GM21825 (cell line): ENCODE data around the gene MACF1.
A peak's percentile ranks its signal among the peaks of the same experiment; 100 is the strongest.
"Not testable (repeated sequence)": the region's sequence is repeated elsewhere in the genome, so short reads cannot be mapped to it uniquely, and the experiment has no call there.

ENCODE experiments used
- ATAC-seq: cut with Tn5 transposase; IDR thresholded peaks from one replicate; pipeline ENCODE4 v1.9.1; 2021; ENCODE audit warnings: mild to moderate bottlenecking, moderate library complexity; ENCODE audit not compliant: unreplicated experiment

MACF1 gene

DNA sequence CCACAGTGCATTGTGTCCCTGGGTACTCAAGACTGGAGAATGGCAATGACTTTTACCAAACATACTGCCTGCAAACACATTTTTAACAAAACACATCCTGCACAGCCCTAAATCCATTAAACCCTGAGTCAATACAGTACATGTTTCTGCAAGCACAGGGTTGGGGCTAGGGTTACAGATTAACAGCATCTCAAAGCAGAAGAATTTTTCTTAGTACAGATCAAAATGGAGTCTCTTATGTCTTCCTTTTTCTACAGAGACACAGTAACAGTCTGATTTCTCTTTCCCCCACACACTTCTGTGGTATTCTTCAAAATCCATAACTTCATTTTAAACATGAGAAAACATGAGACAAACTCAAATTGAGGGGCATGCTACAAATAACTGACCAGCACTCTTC is 300.8 kb downstream of the MACF1 start:
- ATAC-seq = no peak

DNA sequence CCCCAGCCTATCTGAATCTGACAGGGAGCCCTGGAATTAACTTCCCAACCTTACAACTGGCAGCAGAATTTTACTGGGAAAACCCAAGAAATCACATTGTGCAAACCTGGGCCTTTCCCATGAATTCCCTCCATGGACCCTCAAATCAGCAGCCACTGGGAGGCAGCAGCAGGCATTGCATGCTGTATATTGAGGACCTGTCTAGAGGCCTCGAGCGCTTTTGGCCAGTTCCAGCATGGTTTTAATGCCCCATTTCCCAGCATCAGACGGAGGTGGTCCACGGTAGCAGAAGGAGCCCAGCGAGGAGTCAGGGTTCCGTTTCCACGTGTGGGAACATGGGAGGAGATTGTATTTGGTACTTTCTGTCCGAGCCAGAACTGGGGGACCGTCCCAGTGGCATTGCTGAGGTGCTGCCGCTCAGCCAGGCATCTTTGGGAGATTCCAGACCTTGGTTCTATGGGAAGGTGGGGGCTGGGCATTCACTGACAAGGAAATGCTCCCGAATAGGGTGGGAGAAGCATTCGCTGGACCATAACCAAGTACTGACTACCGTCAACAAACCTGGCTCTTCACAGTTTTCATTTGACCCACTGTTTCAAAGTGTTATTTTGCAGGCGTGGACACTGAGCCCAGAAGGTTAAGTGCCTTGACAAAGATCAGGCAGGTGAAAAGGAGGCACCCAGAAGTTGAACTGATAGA is 302.9 kb downstream of the MACF1 start:
- ATAC-seq = no peak

DNA sequence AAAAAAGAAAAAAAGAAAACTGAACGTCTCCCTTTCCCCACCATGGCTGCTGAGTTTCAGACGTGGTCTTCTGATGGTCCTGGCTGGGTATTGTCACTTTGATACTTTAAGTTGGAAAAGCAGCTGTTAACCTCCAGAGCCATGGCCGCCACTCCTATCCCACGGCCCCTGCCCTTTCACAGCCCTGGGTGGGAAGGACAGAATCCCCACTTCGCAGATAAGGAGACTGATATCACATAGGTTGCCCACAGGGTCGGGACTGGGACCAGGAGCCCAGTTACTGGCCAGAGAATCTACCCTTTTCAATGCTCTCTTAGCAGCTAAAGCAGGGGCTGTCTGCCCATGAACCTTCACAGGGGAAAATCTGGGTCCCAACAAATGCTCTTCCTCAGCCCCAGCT is 303.8 kb downstream of the MACF1 start:
- ATAC-seq = no peak

GRCh38 chr1:39508857-39509305 is 304.4 kb downstream of the MACF1 start:
- peak; percentile 11 for ATAC-seq

GRCh38 chr1:39509360-39510009 is 305.0 kb downstream of the MACF1 start:
- peak; percentile 68 for ATAC-seq

DNA sequence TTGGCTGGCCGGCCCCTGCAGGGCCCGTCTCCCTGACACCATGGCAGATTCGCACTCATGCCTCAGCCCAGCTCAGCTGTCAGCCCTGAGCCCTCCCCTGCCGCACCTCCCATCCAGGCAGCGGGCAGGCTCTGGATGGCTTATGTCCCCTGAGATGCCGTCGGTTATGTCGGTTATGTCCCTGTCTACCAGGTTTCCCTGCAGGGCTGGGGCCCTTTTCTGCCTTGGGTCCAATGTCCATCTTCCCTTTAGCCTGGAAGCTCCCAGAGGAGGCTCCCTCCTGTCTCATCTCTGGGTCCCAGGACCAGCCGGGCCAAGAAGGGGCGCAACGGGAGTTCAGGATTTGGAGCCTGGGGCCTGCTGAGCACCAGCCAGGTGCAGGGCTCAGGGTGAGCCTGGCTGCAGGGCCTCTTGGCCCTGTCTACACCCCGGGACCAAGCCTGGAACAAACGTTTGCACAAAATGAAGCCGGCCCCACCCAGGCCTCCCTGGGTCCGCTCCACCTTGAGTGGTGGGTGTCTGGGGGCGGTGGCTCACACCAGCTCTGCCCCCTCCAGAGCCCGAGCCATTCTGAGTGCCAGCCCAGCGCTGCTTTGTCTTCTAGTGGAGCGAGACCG is 306.2 kb downstream of the MACF1 start:
- not testable (repeated sequence) for ATAC-seq

DNA sequence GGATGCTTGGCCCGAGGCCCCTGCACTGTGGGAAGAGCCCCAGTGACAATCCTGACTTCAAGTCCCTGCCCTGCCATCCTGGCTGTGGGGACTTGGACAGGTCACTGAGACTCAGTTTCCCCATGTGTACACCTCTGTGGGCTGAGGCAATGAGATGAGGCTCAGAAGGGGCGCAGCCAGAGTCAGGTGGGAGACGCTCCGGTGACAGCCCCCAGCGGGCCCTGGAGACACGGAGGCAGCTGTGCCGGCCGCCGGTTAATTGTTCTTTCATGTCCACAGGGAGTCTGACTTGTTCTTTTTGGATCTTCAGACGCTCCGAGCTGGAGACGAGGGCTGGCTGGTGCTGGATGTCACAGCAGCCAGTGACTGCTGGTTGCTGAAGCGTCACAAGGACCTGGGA is 307.0 kb downstream of the MACF1 start:
- ATAC-seq = not testable (repeated sequence)

DNA sequence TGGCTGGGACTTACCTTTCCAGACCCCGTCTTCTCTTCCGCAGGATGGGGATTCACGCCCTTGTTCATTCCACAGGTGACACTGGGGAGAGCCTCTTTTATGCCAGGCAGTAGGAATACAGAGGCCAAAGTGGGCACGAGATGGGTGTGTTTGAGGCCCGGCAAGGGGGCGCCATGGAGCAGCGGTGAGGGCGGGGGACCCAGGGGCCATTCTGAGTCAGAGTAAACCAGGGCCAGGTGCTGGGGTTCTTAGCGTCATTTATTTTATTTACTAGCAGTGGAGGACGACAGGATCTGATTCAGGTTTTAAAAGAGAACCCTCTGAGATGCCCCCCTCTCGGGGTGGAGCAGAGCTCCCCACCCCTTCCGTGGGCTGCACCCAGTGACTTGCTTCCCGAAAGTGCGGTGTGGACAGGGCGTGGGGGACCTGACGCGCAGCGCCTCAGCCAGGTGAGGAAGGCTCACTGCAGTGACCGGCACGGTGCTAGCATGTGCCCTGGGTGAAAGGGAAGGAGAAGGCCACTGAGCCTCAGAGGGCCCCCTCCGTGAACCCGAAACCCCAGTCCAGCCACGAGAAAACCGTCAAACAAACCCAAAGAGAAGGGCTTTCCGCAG is 307.8 kb downstream of the MACF1 start:
- not testable (repeated sequence) for ATAC-seq

DNA sequence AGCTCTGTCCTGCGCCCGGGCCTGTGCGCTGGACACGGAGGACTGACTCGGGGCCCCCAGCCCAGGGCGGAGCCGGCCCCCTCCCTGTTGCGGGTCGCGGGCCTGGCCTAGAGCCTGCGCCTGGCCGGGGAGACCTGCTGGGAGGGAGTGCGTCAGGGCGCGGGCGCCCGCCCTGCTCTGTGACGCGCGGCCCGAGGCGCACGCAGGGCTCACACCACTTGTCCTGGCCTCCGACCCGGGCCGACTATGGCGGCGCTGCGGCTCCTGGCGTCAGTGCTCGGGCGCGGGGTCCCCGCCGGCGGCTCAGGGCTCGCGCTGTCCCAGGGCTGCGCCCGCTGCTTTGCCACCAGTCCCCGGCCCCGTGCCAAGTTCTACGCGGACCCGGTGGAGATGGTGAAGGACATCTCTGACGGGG is 310.2 kb downstream of the MACF1 start:
- ATAC-seq = not testable (repeated sequence)

GRCh38 chr1:39515131-39516086 is 310.9 kb downstream of the MACF1 start:
- not testable (repeated sequence) for ATAC-seq

DNA sequence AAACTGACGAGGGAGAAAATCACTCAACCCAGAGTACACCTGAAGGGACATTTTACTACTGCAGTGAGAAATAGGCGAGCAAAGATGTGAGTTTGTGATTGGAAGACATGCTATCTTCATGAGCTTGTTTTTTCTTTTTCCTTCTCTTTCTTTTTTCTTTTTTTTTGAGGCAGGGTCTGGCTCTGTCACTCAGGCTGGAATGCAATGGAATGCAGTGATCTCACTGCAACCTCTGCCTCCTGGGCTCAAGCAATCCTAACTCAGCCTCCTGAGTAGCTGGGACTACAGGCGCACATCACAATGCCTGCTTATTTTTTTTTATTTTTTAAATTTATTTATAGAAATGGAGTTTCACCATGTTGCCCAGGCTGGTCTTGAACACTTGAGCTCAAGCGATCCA is 312.3 kb downstream of the MACF1 start:
- not testable (repeated sequence) for ATAC-seq

DNA sequence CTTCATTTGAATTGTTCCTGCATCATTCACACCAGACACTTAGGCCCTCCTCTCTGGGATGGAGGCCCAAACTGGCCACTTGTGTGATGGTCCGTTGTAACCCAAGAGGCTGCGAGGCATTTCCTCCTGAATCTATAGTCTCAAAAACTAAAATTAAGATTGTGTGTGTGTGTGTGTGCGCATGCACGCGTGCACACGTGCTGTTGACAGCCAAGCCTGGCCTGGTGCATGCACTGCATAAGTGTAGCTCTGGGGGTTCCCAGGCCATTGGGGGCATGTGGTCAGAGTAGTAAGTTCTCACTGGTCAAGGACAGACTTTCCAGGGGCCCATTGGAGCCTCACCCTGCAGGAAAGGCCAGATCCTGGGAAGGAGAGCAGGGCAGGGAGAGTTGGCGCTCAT is 313.4 kb downstream of the MACF1 start:
- ATAC-seq = not testable (repeated sequence)

- not testable (repeated sequence) for ATAC-seq
Measured at GRCh38 chr1:39519376-39519775, 314.9 kb downstream of the MACF1 start.

DNA sequence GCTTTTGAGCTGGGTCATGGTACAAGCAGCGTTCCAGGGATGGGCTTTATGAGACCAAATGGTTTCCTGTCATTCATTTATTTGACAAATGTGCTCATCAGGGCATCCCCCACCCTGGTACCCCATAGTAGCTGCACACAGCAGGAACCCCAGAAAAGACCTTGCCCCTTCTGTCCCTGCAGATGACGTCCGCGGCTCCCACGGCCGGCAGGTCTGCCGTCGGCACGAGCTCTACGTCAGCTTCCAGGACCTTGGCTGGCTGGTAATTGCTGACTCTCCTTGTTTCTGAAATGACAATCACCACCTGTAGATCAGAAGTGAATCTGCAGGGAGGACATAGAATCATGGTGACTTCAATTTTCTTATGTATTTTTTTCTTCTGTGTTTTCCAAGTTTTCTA is 317.7 kb downstream of the MACF1 start:
- ATAC-seq = not testable (repeated sequence)

DNA sequence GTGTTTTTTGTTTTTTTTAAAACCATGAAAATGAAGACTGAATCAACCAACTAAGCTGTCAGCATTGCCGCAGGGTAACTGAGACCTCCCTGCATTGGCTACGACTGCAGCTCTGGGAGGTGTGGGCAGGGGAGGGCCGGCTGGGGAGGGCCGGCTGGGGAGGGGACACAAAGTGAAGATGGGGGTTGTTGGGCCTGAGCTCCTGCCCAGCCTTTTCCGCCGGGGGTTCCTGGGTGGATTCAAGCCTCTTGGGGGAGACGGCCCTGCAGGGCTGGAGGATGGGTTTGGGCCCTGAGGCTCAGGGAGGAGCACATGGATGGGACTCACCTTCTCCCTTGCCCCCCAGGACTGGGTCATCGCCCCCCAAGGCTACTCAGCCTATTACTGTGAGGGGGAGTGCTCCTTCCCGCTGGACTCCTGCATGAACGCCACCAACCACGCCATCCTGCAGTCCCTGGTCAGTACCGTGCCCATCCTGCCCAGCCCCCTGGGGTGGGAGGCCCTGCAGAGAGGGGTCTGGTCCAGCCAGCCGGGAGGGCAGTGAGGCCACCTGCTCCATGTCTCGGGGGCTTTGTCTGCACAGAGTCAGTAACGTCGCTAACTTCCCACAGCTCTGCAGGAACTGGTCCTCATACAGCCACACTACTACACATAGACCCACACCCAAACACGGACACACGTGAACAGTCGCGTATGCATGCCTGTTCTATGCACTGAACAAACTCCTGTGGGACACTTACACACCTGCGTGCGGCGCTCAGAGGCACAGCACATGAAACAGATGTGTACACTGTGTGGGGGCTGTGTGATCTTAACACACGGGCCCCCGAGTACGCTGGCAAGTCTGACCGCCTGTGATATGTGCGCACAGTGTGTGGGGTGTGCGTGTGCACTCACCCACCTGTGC is 318.4 kb downstream of the MACF1 start:
- no peak for ATAC-seq

GRCh38 chr1:39524171-39524570 is 319.7 kb downstream of the MACF1 start:
- ATAC-seq = no peak

DNA sequence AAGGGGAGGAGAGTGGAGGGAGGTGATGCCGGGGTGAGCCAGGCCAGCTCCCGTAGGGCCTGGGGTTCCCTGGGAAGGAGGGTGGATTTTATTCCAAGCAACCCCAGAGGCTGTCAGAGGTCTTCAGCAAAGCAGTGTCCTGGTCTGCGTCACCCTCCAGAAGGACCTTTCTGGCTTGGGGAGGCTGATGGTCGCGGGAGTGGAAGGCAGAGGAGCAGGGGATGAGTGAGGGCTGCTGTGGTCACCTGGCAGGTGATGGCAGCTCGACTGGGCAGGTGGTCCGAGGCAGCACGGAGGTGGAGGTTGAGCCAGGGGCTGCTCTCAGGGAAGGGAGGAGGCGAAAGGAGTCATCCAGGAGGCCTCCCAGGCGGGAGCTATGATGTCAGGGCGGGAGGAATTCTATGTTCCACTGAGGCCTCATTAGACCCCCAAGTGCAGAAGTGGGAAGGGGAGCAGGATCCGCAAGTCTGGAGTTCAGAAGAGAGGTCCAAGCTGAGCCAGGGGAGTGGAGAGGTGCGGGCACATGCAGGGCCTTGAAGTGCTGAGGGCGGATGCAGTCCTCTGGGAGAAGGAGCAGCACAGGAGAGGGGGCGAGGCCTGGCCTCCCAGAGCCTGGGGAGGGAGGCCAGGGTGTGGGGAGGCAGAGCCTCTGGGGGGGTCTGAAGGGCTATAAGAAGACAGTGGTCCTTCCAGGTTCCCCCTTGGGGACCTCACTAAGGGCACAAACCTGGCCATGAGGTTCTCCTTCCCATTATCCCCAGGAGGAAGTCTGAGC is 320.3 kb downstream of the MACF1 start:
- no peak for ATAC-seq

- peak; percentile 81 for ATAC-seq
Measured at GRCh38 chr1:39525366-39526165, 321.1 kb downstream of the MACF1 start.
